H9 (cell line): Measurements from ENCODE around the gene SMYD4. TPM values are rescaled to one million over a fixed set of nuclear protein-coding genes. Genes with fewer than 3 reads are reported as not detected.

Experiments used
- DNase-seq: peaks from one replicate; pipeline ENCODE4 v3.0.0-alpha.2; 2017
- H2AFZ ChIP-seq: one replicate; pipeline ENCODE4 v1.6.1; 2013; ENCODE audit warnings: mild to moderate bottlenecking, low read length, control low read depth, moderate library complexity
- H2AK5ac ChIP-seq: 2 replicates; pipeline ENCODE4 v1.6.1; 2013; ENCODE audit warnings: low read length, control low read depth, mixed read lengths; ENCODE audit not compliant: insufficient read length
- H2BK120ac ChIP-seq: one replicate; pipeline ENCODE4 v1.6.1; 2013; ENCODE audit warnings: low read depth, mild to moderate bottlenecking, low read length, control low read depth, inconsistent platforms; ENCODE audit not compliant: poor library complexity, severe bottlenecking
- H2BK12ac ChIP-seq: 2 replicates; pipeline ENCODE4 v1.6.1; 2013; ENCODE audit warnings: low read length, control low read depth, mixed read lengths, low read depth; ENCODE audit not compliant: insufficient read length
- H2BK15ac ChIP-seq: 2 replicates; pipeline ENCODE4 v1.6.1; 2013; ENCODE audit warnings: low read depth, low read length, control low read depth
- H2BK20ac ChIP-seq: one replicate; pipeline ENCODE4 v1.6.1; 2013; ENCODE audit warnings: low read depth, mild to moderate bottlenecking, low read length, control low read depth, inconsistent platforms; ENCODE audit not compliant: poor library complexity, severe bottlenecking
- H2BK5ac ChIP-seq: 2 replicates; pipeline ENCODE4 v1.6.1; 2013; ENCODE audit warnings: low read length, control low read depth, mixed read lengths; ENCODE audit not compliant: insufficient read length
- H3K14ac ChIP-seq: 2 replicates; pipeline ENCODE4 v1.6.1; 2013; ENCODE audit warnings: low read length, control low read depth; ENCODE audit not compliant: insufficient read depth
- H3K18ac ChIP-seq: 2 replicates; pipeline ENCODE4 v1.6.1; 2013; ENCODE audit warnings: low read depth, mild to moderate bottlenecking, mixed read lengths, low read length, control low read depth; ENCODE audit not compliant: insufficient read length
- H3K23ac ChIP-seq: 2 replicates; pipeline ENCODE4 v1.6.1; 2013; ENCODE audit warnings: low read length, control low read depth, mixed read lengths, low read depth; ENCODE audit not compliant: insufficient read length
- H3K23me2 ChIP-seq: 2 replicates; pipeline ENCODE4 v1.6.1; 2013; ENCODE audit warnings: low read depth, mild to moderate bottlenecking, mixed read lengths, low read length, control low read depth; ENCODE audit not compliant: insufficient read length, poor library complexity, severe bottlenecking
- H3K27ac ChIP-seq: 2 replicates; pipeline ENCODE4 v1.5.1; 2013; ENCODE audit warnings: low read length, control low read depth, mixed read lengths, low read depth; ENCODE audit not compliant: insufficient read length
- H3K27me3 ChIP-seq: 2 replicates; pipeline ENCODE4 v1.6.1; 2013; ENCODE audit warnings: low read length, control low read depth, inconsistent platforms; ENCODE audit not compliant: insufficient read depth
- H3K4ac ChIP-seq: 2 replicates; pipeline ENCODE4 v1.6.1; 2013; ENCODE audit warnings: low read depth, mild to moderate bottlenecking, control low read depth, inconsistent platforms, low read length, moderate library complexity
- H3K4me1 ChIP-seq: 2 replicates; pipeline ENCODE4 v1.6.1; 2013; ENCODE audit warnings: low read length, control low read depth, inconsistent platforms; ENCODE audit not compliant: insufficient read depth
- H3K4me2 ChIP-seq: 2 replicates; pipeline ENCODE4 v1.6.1; 2013; ENCODE audit warnings: low read length, control low read depth, mixed read lengths; ENCODE audit not compliant: insufficient read length, insufficient read depth
- H3K56ac ChIP-seq: 2 replicates; pipeline ENCODE4 v1.6.1; 2013; ENCODE audit warnings: low read depth, mild to moderate bottlenecking, mixed read lengths, low read length, control low read depth; ENCODE audit not compliant: insufficient read length
- H3K79me1 ChIP-seq: 2 replicates; pipeline ENCODE4 v1.6.1; 2013; ENCODE audit warnings: low read depth, mild to moderate bottlenecking, moderate library complexity, low read length, control low read depth, inconsistent platforms; ENCODE audit not compliant: insufficient read depth, poor library complexity, severe bottlenecking
- H3K79me2 ChIP-seq: 2 replicates; pipeline ENCODE4 v1.6.1; 2013; ENCODE audit warnings: low read length, control low read depth, inconsistent platforms; ENCODE audit not compliant: insufficient read depth
- H3K9ac ChIP-seq: 2 replicates; pipeline ENCODE4 v1.6.1; 2013; ENCODE audit warnings: low read length, control low read depth, mixed read lengths; ENCODE audit not compliant: insufficient read length; ENCODE audit errors: extremely low read depth
- H3K9me3 ChIP-seq: one replicate; pipeline ENCODE4 v1.6.1; 2013; ENCODE audit warnings: low read depth, low read length, inconsistent platforms; ENCODE audit not compliant: control insufficient read depth
- H3T11ph ChIP-seq: one replicate; pipeline ENCODE4 v1.6.1; 2013; ENCODE audit warnings: mild to moderate bottlenecking, low read length, control low read depth, inconsistent platforms
- H4K20me1 ChIP-seq: one replicate; pipeline ENCODE4 v1.6.1; 2013; ENCODE audit not compliant: control insufficient read depth, insufficient read length, insufficient read depth
- H4K5ac ChIP-seq: 2 replicates; pipeline ENCODE4 v1.6.1; 2013; ENCODE audit warnings: low read depth, mild to moderate bottlenecking, mixed read lengths, low read length, control low read depth; ENCODE audit not compliant: insufficient read length
- H4K8ac ChIP-seq: replicated peaks from 2 replicates; pipeline ENCODE4 v1.6.1; 2013; ENCODE audit warnings: low read length, control low read depth, mixed read lengths, low read depth; ENCODE audit not compliant: insufficient read length
- H4K91ac ChIP-seq: 2 replicates; pipeline ENCODE4 v1.6.1; 2013; ENCODE audit warnings: low read depth, mild to moderate bottlenecking, moderate library complexity, mixed read lengths, low read length, control low read depth; ENCODE audit not compliant: insufficient read length
- H3K27ac Mint-ChIP-seq, 3 experiments: 2 replicates in 2 of 3; 3 replicates in 1 of 3; pipeline ENCODE4 v1.8.0; 2020 to 2021; ENCODE audit warnings: mixed read lengths in 3 of 3, mild to moderate bottlenecking in 1 of 3, moderate library complexity in 1 of 3
- H3K27me3 Mint-ChIP-seq: 2 replicates; pipeline ENCODE4 v1.8.0; 2021; ENCODE audit warnings: low read depth, mild to moderate bottlenecking, moderate library complexity, mixed read lengths
- H3K36me3 Mint-ChIP-seq, 3 experiments: 2 replicates in 2 of 3; 3 replicates in 1 of 3; pipeline ENCODE4 v1.8.0; 2020 to 2021; ENCODE audit warnings: low read depth in 3 of 3, mixed read lengths in 3 of 3; ENCODE audit not compliant: insufficient read depth in 1 of 3
- H3K4me1 Mint-ChIP-seq, 2 experiments: 2 replicates each; pipeline ENCODE4 v1.8.0; 2020; ENCODE audit warnings: mixed read lengths in 2 of 2
- H3K4me3 Mint-ChIP-seq, 2 experiments: 2 replicates in 1 of 2; 3 replicates in 1 of 2; pipeline ENCODE4 v1.8.0; 2020 to 2021; ENCODE audit warnings: mild to moderate bottlenecking in 2 of 2, mixed read lengths in 2 of 2, moderate library complexity in 1 of 2
- H3K9me3 Mint-ChIP-seq, 2 experiments: 2 replicates in 1 of 2; 3 replicates in 1 of 2; pipeline ENCODE4 v1.8.0; 2020; ENCODE audit warnings: mild to moderate bottlenecking in 2 of 2, mixed read lengths in 2 of 2, moderate library complexity in 1 of 2
- CTCF ChIP-seq: fragments of 200-600 bp; sonication (generic); conservative IDR thresholded peaks from 3 replicates; pipeline ENCODE4 v1.8.0; 2021; ENCODE audit warnings: antibody characterized with exemption, mild to moderate bottlenecking
- WGBS: extraction: QIAGEN DNeasy Blood & Tissue Kit; methylation state at CpG from one replicate; pipeline ENCODE4 v1.1.7; 2013; ENCODE audit warnings: missing lambda C conversion rate, low lambda C conversion rate, mixed read lengths; ENCODE audit not compliant: insufficient read length; ENCODE audit errors: extremely low coverage; 5-methylcytosine and 5-hydroxymethylcytosine counted together
- total RNA-seq: library from RNA; stranded (reverse); gene quantifications from 2 replicates; pipeline ENCODE4 v1.2.1, GENCODE V29; 2021

The SMYD4 gene
- total RNA-seq, 1 experiment from 2014 or later = 28.8 TPM

GRCh38 chr17:1732833-1733321, 96.8 kb downstream of the SMYD4 start:
- Histone ChIP-seq H2BK20ac (no peak overlapping the region), H3T11ph (no peak overlapping the region), H3K18ac (no peak overlapping the region), H3K4me2 (no peak overlapping the region), H2BK12ac (no peak overlapping the region), H4K8ac (no peak overlapping the region), H3K23ac (no peak overlapping the region), H2BK120ac (no peak overlapping the region), H3K4me1 (no peaks in the 10 kb centered on the region; the same call in 1 of the 2 replicates), H2BK15ac (no peak overlapping the region), H4K20me1 (no peaks in the 10 kb centered on the region), H3K9ac (no peak overlapping the region), H3K79me1 (no peaks in the 10 kb centered on the region), H3K4ac (no peak overlapping the region), H2AK5ac (no peak overlapping the region), H3K27me3 (no peaks in the 10 kb centered on the region), H4K5ac (no peak overlapping the region), H3K23me2 (no peaks in the 10 kb centered on the region), H2BK5ac (no peak overlapping the region), H3K14ac (no peak overlapping the region), H3K9me3 (no peaks in the 10 kb centered on the region), H3K27ac (no peak overlapping the region), H3K79me2 (no peaks in the 10 kb centered on the region), H4K91ac (no peak overlapping the region), H3K56ac (no peak overlapping the region), H2AFZ (no peak overlapping the region)
- peaks cover 6 to 12% of the 10 kb centered on the region in 2 experiments; a peak in 1 of 4 replicates for H3K4me1 Mint-ChIP-seq
- peaks cover 0 to 10% (median 7%) of the 10 kb centered on the region in 3 experiments; a peak in 4 of 7 replicates for H3K36me3 Mint-ChIP-seq
- WGBS = no CpG with 5 or more reads among the region's 11 CpGs
- no peak overlapping the region for H3K4me3 Mint-ChIP-seq
- no peaks in the 10 kb centered on the region; a peak in 1 of 5 replicates for H3K9me3 Mint-ChIP-seq
- no peaks in the 10 kb centered on the region for H3K27me3 Mint-ChIP-seq
- 0 out of 7 replicates have a peak overlapping the region, but pooled peaks of 1 of the 3 experiments have one; percentile 44 for H3K27ac Mint-ChIP-seq
- no peak for DNase-seq
- no peak for TF ChIP-seq CTCF
